AG20443 (cell line): ENCODE results near the gene SORBS2.

Experiments used
- DNase-seq: peaks from one replicate; pipeline ENCODE4 v3.0.0; 2012; ENCODE audit warnings: low spot score, mixed read lengths

SORBS2 gene

DNA sequence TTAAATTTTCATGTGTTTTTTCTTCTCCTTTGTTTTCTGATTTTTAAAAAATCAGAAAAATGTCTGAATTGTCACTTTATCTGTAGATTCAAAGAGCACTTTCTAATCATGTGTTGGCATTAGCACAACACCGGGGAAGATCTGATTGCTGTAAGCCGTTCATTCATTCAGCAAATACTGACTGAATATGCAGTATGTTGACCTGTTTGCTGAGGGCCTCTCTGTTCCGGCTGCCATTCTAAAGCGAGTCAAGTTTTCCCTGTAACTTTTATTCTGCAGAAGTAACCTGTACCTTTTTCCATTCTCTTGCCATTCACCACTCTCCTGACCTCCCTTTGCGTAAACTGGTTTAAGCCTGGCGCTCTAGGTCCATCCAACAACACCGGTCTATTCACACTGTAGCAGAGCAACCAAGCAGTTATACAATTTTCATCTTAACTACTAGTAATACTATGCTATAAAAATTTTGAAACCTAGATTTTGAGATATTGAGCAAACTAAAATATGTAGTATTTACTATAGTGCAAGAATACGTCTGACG is 6.7 kb downstream of the SORBS2 start:
- no peak for DNase-seq

DNA sequence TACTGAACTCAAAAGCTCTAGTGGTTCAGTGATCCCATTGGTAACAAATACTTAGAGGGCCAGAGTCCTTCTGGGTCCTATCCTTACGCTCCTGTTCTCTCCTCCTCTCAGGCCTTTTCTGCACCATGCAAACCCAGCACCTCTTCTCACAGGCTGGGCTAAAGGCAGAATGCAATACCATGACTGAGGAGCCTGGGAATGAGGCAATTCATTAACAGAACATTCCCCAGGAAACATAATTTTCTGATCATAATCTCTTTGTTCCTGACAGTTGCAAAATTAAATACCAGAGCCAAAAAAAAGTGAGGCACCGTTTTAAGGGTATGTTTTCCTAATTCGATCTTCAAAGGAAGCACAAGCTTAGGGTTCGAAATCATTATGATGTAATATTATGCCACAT is 9.0 kb downstream of the SORBS2 start:
- DNase-seq = no peak

DNA sequence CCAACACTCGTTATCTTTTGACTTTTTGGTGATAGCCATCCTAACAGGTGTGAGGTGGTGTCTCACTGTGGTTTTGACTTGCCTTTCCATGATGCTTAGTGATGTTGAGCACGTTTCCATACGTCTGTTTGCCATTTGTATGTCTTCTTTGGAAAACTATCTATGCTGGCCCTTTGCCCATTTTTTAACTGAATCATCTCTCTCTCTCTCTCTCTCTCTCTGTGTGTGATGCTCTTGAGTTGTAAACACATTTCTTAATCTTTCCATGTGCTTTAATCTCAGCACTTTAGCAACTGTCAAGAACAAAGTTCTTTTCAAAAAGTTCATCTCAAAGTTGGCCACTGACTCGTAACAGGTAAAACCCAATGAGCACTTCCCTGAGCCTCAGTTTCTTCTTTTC is 10.5 kb downstream of the SORBS2 start:
- DNase-seq = no peak

DNA sequence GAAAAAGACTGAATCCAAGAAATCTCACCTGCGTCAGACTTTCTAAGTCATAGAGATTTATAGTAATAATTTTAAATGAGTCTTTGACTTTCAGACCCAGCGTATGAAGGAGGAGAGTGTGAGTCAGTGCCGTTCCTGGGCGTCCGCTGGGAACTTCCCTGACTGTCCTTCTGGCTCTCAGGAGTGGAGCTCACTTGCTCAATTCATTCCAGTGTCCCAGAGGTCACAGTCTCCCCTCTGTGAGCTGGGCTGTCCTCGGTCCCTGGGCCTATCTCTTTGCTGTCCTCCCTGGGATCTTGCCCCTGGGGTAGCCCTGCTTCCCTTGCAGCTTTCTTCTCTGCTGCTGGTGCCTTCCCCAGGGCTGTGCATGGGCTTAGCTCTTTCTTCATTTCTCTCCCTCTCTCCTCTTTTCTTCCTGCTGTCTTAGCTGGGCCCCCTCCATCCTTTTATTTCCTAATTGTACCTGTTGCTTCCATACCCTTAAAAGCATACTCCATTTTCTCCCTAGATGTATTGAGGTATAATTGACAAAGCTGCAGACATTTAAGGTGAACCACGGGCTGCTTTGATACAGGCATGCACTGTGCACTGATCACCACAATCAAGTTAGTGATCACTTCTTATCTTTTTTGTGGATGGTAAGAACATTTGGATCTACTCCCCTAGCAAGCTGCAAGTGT is 11.6 kb downstream of the SORBS2 start:
- no peak for DNase-seq

DNA sequence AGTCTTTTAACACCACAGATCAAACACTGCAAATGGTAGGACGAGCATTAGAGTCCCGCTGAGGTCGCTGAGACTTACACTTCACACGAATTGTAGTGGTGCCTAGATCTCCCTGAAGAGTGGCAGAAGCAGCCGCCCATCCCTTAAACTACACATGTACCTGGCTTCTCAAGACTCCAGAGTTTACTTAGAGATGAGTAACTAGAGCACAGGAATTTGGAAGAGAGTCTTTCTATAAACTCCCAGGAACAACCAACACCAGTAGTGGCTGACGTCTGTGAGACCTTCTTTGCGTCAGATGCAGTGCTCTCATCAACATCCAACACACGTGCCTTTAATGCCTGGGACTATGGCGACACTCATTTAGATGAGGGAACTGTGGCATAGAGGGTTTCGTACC is 12.6 kb downstream of the SORBS2 start:
- no peak for DNase-seq

DNA sequence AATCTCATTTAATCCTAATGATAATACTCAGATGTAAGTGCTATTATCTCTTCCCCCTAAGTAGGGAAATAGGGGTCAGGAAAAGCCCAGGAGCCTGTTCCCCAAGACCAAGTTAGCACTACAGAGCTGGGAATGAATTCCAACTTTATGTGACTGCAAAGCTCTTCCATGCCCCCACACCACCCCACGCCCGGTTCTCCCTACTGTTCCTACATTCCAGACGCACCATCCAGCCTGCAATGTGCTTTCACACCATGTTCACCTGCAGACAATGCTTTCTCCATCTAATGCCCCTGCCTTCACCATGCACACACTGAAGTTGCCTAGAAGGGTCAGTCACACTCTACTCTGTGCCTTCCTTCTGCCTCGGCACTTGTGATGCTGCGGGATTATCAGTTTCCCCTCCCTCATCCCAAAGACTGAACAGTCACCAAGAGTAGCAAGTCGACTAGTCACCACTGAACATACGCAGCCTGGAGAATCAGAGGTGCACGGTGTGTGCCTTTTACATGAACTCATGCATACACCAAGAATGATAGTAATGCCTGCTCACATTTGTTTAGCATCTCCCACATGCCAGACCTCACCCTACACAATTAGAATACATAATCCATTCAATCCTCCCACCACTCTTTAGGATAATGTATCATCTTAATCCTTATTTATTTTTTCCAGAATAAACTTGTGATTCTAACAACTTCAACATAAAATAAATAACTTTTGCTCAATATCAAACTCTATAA is 14.2 kb downstream of the SORBS2 start:
- no peak for DNase-seq

DNA sequence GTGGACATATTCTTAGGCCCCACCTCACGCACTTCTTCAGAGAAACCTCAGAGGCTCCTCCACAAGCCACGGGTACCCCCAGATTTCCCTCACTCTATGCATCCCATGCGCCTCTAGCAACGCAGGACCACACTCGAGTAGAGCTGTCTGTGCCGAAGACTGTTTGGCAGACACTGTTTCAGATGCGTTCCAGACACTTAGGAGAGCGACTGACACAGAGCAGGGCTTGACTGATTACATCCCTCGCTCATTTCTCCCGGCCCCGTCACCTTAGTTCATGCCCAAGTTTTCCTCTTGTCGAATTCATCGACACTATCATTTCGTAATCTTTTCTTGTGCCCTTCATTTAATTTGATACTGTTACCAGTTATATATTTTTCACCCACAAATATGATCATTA is 15.0 kb downstream of the SORBS2 start:
- DNase-seq = peak; percentile 22

DNA sequence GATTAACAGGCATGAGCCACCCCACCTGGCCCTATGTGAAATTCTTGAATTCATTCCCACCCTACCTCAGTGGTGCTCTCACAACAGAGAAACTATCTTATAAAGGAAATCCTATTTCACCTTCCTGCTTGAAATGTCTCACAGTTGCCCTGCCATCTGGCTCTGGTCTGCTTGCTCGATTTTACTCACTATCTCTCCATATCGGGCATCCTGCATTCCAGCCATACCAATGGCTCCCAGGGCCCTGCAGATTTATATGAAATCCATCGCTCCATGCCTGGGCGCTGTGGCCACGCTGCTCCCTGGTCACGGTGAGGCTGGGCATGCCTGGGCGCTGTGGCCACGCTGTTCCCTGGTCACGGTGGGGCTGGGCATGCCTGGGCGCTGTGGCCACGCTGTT is 15.8 kb downstream of the SORBS2 start:
- no peak for DNase-seq

DNA sequence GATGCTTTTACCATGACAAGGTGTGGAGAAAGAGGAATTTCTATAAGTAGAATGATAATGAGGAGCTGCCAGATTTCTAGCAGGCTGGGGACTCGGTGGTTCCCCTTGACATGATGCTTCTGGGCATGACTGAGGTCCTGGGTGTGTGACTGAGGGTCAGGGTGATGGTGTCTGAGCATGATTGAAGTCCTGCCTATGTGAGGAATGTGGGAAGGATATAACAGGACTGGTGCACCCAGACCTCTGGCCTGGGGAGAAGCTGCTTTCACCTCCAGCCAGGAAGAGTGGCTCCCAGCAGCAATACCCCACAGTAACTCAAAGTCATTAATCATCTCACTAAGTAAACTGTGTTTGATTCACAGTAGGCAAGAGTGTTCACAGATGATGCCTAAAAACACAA is 17.4 kb downstream of the SORBS2 start:
- no peak for DNase-seq

DNA sequence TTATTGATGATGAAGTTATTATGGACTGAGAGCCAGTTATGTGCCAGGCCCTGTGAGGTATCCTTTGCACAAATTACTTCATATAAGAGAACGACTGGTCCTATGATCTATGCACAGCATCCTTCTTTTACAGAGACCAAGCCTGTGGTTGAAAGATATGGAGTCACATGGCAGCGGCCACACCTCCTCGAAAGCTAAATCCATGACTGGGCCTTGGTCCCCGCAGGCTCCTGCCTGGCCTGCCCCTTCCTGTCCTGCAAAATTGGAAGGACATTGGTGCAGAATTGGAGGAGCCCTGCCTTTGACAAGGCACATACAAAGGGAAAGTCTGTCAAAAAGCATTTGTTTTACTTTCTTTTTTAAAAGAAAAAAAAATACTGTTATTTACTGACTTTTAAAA is 18.3 kb downstream of the SORBS2 start:
- DNase-seq = no peak

DNA sequence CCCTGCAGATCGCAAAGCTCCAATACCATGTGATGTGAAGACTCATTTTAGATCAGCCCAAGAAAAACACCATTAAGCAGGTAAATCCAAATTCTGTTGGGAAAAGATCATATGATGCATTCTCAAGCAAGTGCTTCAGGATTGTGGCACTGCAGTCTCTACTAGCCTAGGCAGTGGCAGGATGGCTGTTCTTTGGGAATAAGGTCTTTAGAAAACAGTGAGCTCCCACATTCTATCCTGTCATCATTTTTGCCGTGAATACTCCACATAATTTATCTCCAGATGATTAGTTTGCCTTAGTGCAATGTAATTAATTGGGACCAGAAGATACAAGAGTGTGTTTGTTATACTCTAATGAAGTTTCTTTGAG is 18.9 kb downstream of the SORBS2 start:
- no peak for DNase-seq

DNA sequence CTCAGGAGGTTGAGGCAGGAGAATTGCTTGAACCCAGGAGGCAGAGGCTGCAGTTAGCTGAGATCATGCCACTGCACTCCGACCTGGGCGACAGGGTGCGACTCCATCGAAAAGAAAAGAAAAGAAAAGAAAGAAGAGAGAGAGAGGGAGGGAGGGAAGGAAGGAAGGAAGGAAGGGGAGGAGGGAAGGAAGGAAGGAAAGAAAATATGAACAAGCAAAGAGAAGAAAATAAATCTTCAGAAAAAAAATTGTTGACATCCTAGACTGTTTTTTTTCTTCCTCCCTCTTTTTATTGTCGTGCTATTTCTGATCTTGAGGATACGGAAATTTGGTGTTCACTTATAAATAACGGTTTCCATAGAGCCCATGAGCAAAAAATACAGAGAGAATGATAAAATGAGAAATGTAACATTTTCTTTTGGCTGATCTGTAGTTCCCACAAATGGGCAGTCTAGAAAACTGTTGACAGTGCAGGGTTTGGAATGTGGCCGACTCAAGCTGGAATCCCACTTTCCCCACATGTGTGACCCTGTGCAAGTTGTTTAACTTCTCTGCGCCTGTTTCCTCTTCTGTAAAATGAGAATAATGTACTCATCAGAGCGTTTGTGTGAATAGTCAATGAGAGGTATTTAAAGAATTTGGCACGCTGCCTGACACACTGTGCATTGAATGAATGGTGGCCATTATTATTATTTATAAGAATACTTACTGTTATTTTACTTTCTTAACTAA is 19.4 kb downstream of the SORBS2 start:
- peak; percentile 78 for DNase-seq

DNA sequence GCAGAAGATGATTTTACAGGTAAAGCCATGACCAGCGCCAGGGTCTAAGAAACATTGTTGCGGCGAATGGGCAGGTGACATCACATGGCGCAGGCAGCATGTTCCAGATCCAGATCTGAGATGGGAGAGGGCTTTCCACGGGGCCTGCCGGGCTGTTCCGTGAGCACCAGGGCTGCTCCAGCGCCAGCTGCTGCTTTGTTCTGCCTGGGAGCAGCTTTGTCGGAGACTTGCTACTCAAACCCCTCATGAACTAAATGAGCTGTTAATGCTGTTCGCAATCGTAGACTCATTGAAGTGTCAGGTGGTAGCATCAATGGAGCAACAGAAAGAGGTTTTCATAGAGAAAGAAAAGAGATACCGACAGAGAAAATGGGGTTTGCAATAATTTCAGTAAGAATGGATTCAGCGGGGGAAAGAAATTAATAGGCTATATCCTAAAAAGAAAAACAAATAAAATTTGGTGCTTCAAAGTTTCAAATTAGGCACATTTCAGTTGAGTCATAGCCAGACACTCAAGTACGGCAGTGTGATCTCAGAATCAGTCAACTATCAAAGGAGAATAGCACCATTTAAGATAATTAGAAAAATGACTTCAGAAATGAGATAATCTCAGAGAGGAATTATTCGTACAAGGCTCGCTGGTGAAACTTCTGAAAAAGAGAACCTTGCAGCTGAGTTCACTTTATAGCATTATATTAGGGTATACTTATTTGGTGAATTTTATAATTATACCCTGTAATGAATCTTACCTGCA is 23.9 kb downstream of the SORBS2 start:
- no peak for DNase-seq

DNA sequence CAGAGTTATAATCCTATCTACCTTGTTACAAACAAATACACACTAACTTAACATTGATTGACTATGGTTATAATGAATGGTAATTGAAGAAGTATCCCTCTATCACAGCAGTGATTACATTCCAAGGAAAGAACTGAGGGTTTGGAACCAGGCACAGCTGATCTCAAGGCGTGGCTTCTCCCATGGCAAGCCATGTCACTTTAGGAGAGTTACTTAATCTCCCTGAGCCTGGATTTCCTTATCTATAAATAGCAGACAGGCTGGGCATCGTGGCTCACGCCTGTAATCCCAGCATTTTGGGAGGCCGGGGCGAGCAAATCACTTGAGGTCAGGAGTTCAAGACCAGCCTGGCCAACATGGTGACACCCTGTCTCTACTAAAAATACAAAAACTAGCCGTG is 25.6 kb downstream of the SORBS2 start:
- DNase-seq = no peak

DNA sequence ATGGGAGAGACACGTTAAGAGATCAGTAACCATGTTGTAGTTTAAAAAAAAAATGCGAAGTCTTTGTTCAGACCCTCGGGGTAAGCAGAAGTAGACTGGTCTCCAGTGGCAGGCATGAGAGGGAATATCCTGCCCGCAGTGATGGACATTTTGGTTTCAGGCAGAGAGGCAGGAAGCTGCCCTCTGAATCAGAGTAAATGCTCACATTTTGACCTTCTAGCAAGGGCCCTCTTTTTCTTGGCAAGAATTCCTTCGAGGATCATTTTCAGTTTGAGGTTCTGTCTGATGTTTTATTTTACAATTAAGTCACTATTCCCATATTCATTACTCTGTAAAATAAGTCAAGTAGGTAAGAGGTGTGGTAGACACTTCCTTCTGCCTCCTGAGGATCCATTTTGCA is 28.4 kb downstream of the SORBS2 start:
- no peak for DNase-seq

DNA sequence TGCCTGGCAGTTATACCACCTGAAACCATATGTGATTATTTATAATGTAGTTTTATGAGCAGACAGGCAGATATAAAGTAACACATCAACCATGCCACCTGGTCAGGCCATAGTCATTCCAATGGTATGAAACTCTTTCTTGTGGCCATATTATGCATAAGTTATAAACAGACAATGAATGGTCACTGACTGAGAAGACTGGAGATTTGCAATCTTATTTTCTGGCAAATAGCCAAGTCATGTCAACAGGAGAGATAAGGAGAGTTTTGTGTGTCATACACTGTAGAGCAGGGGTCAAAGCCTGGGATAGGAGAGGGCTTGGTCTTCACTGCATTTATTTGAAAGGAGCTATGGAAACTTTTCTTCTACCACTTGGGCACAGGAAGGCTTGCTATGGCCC is 29.5 kb downstream of the SORBS2 start:
- no peak for DNase-seq

DNA sequence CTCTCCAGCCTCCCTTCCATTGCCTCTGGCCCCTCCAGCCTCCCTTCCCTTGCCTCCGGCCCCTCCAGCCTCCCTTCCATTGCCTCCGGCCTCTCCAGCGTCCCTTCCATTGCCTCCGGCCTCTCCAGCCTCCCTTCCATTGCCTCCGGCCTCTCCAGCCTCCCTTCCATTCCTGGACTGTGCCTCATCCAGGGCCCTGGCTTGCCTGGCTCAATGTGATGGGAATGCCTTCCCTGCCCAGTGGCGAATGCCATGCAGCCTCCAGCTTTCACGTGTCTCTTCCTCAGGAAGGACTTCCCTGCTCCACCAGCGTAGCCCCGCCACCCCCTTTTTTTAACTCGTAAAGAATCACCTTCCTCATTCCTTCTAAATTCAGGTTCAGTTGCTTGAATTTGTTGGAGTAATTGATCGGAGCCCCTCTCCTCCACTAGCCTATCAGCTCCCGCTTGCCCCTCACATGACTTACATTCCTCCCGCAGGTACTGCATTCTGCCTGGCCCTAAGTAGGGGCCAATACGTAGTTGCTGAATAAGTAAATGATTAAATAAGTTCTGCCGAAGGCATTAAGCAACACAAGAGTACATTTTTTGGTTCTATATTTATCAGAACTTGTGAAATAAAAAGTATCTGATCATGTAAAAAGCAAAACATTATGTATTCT is 30.3 kb downstream of the SORBS2 start:
- no peak for DNase-seq

DNA sequence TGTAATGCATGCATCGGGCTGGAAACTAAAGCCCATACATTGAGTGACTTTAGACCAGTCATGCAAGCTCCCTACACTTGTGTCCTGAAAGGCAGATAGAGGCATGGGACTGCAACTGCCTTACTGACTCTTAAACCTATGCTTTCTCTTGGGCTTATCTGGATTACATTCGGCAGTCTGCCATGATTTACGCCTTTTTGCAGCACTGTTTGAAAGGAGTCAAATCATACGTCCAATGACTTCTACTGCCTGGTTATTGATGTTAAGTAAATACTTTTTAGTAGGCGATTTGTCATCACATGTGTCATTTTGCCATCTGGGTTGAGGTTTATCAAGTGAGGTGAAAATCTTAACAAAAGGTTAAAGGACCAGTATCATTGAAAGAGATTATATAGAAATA is 31.5 kb downstream of the SORBS2 start:
- DNase-seq = no peak

DNA sequence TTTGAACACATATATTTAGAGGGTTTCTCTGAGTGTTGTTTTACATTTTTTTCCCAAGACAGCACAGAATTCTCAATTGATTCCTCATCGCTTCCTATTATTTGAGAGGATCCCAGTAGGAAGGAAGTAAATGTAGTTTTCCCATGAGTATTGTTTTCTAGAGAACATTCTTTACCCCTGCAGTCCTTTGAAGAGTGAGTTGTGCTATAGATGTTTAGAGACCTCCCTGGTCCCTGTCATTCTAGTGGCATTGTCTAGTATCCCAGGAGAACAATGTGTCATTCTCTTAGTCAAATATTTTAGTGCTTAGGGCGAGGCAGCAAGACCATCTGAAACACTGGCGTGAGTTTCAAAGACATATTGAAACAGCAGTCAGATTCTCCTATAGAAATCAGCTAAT is 32.5 kb downstream of the SORBS2 start:
- DNase-seq = no peak

DNA sequence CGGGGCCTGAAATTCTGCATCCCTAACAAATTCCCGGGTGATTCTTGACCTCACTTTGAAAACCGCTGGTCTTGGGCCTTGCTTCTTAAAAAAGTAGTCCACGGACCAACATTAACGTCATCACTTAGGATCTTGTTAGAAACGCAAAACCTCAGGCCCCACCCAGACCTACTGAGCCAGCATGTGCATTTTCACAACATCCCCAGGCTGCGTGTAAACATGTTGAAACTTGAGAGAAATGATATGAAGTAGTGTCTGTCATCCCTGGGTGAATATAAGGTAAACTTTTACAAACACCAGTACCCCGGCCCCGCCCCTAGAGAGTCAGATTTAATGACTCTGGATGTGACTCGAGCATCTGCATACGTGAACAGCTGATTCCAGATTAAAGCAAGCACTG is 33.7 kb downstream of the SORBS2 start:
- DNase-seq = no peak

DNA sequence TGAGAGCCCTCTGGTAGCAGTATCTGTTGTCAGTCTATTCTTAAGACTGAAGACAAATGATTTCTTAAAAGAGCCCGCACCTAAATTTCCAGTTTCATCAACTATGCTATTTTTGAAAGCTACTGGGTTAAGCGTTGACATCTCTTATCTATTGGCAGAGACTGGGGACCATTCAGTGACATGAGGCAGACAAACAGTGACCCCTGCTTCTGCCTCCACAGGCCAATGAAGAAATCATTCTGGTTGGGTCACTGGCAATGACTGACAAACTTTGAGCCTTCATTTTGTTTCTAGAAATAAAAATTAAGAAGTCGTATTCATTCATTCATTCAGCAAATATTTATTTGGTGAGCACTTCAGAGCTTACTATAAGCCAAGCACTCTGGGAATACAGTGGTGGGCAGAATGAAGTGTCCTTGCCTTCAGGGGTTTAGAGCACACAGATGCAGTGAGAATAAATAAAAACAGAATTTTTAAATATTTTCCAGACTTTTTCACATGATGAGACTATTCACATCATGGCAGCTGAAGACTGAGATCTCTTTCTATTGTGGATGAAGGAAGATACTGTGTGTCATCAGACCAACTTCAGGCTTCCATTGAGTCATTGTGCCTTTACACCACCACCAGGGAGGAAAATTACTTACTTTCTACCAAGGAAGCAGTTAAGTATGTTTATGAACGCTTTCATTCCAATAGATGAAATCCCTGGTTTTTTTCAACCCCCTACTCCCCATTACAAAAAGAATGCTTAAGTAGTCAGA is 36.0 kb downstream of the SORBS2 start:
- no peak for DNase-seq
